GM23338 (cell line): ENCODE results near the gene C18orf32. TPM values are rescaled to one million over a fixed set of nuclear protein-coding genes. Genes with fewer than 3 reads are reported as not detected.

ENCODE experiments used
- ATAC-seq: fragments of 200-7000 bp; cut with Tn5 transposase; 3 replicates; pipeline ENCODE4 v1.9.1; 2020
- DNase-seq: peaks from one replicate; pipeline ENCODE4 v3.0.0-alpha.2; 2015; ENCODE audit warnings: low spot score
- H2AFZ ChIP-seq: fragments of 200-600 bp; sonication (generic); 2 replicates; pipeline ENCODE4 v1.8.0; 2016; ENCODE audit warnings: antibody characterized with exemption, mild to moderate bottlenecking, moderate library complexity
- H3F3A ChIP-seq: fragments of 200-600 bp; sonication (generic); replicated peaks from 2 replicates; pipeline ENCODE4 v1.8.0; 2017; ENCODE audit warnings: antibody characterized with exemption, mixed run types, low read depth
- H3K27ac ChIP-seq: fragments of 200-600 bp; sonication (generic); 2 replicates; pipeline ENCODE4 v1.6.1; 2016; ENCODE audit warnings: low read depth
- H3K27me3 ChIP-seq: fragments of 200-600 bp; sonication (generic); 2 replicates; pipeline ENCODE4 v1.8.0; 2016; ENCODE audit warnings: mild to moderate bottlenecking, mixed run types, moderate library complexity; ENCODE audit not compliant: insufficient read depth
- H3K36me3 ChIP-seq: fragments of 200-600 bp; sonication (generic); 2 replicates; pipeline ENCODE4 v1.8.0; 2016; ENCODE audit warnings: mild to moderate bottlenecking; ENCODE audit not compliant: insufficient read depth
- H3K4me1 ChIP-seq: fragments of 200-600 bp; sonication (generic); 2 replicates; pipeline ENCODE4 v1.8.0; 2016; ENCODE audit warnings: mild to moderate bottlenecking, moderate library complexity; ENCODE audit not compliant: insufficient read depth
- H3K4me2 ChIP-seq: fragments of 200-600 bp; sonication (generic); 2 replicates; pipeline ENCODE4 v1.7.1; 2017; ENCODE audit warnings: mixed run types
- H3K4me3 ChIP-seq: fragments of 200-600 bp; sonication (generic); 2 replicates; pipeline ENCODE4 v1.6.1; 2016; ENCODE audit warnings: mixed run types
- H3K79me2 ChIP-seq: fragments of 200-600 bp; sonication (generic); replicated peaks from 2 replicates; pipeline ENCODE4 v1.8.0; 2017; ENCODE audit warnings: mild to moderate bottlenecking; ENCODE audit not compliant: insufficient read depth
- H3K9me2 ChIP-seq: fragments of 200-600 bp; sonication (generic); 2 replicates; pipeline ENCODE4 v1.8.0; 2017; ENCODE audit not compliant: insufficient read depth
- H4K20me1 ChIP-seq: fragments of 200-600 bp; sonication (generic); replicated peaks from 2 replicates; pipeline ENCODE4 v1.8.0; 2017; ENCODE audit warnings: mild to moderate bottlenecking; ENCODE audit not compliant: insufficient read depth
- H3K27ac Mint-ChIP-seq: 2 replicates; pipeline ENCODE4 v1.8.0; 2020; ENCODE audit warnings: inconsistent platforms, mild to moderate bottlenecking, moderate library complexity, mixed read lengths
- H3K27me3 Mint-ChIP-seq: 3 replicates; pipeline ENCODE4 v1.8.0; 2022; ENCODE audit warnings: low read depth, mild to moderate bottlenecking, moderate library complexity, mixed read lengths, inconsistent platforms; ENCODE audit not compliant: insufficient read depth, poor library complexity
- H3K36me3 Mint-ChIP-seq: 3 replicates; pipeline ENCODE4 v1.8.0; 2021; ENCODE audit warnings: low read depth, mild to moderate bottlenecking, inconsistent platforms, moderate library complexity, mixed read lengths
- H3K4me1 Mint-ChIP-seq: 3 replicates; pipeline ENCODE4 v1.8.0; 2020; ENCODE audit warnings: mild to moderate bottlenecking, inconsistent platforms, mixed read lengths
- H3K4me3 Mint-ChIP-seq: 3 replicates; pipeline ENCODE4 v1.8.0; 2021; ENCODE audit warnings: moderate library complexity, mild to moderate bottlenecking, inconsistent platforms, mixed read lengths
- H3K9me3 Mint-ChIP-seq: 3 replicates; pipeline ENCODE4 v1.8.0; 2020; ENCODE audit warnings: moderate library complexity, mild to moderate bottlenecking, inconsistent platforms, mixed read lengths
- CREB1 ChIP-seq: fragments of 250-450 bp; sonication (Bioruptor Pico); IDR thresholded peaks from 2 replicates; pipeline ENCODE4 v1.5.0; 2020; ENCODE audit warnings: low read depth, mild to moderate bottlenecking, moderate library complexity
- CTCF ChIP-seq, 2 experiments: fragments of 200-600 bp in 1 of 2; sonication (generic) in 1 of 2; conservative IDR thresholded peaks; 2 replicates each; pipeline versions ENCODE4 v1.5.1 to v1.6.1; 2016 to 2017; ENCODE audit warnings: antibody characterized with exemption in 2 of 2, low read depth in 2 of 2, mild to moderate bottlenecking in 2 of 2, moderate library complexity in 1 of 2
- ETS1 ChIP-seq: IDR thresholded peaks from 2 replicates; pipeline ENCODE4 v1.6.1; 2016; ENCODE audit warnings: antibody characterized with exemption
- EZH2 ChIP-seq: fragments of 200-600 bp; sonication (generic); IDR thresholded peaks from one replicate; pipeline ENCODE4 v1.8.0; 2017; ENCODE audit warnings: antibody characterized with exemption, mild to moderate bottlenecking, low read depth; ENCODE audit not compliant: unreplicated experiment
- EZH2phosphoT487 ChIP-seq: fragments of 200-600 bp; sonication (generic); IDR thresholded peaks from one replicate; pipeline ENCODE4 v1.8.1; 2018; ENCODE audit warnings: antibody characterized with exemption; ENCODE audit not compliant: unreplicated experiment
- JUNB ChIP-seq: IDR thresholded peaks from one replicate; pipeline ENCODE4 v1.6.1; 2016; ENCODE audit warnings: antibody characterized with exemption; ENCODE audit not compliant: unreplicated experiment
- NANOG ChIP-seq: IDR thresholded peaks from 2 replicates; pipeline ENCODE4 v1.6.1; 2016; ENCODE audit warnings: antibody characterized with exemption, borderline replicate concordance
- POLR2AphosphoS5 ChIP-seq: IDR thresholded peaks from 2 replicates; pipeline ENCODE4 v1.6.1; 2016; ENCODE audit warnings: antibody characterized with exemption, low read depth
- REST ChIP-seq: IDR thresholded peaks from one replicate; pipeline ENCODE4 v1.6.1; 2018; ENCODE audit warnings: antibody characterized with exemption; ENCODE audit not compliant: unreplicated experiment
- STAT1 ChIP-seq: IDR thresholded peaks from one replicate; pipeline ENCODE4 v1.6.1; 2016; ENCODE audit warnings: antibody characterized with exemption; ENCODE audit not compliant: unreplicated experiment
- ZNF114 ChIP-seq: fragments of 250-450 bp; sonication (Bioruptor Pico); IDR thresholded peaks from 2 replicates; pipeline ENCODE4 v1.5.0; 2020; ENCODE audit warnings: mild to moderate bottlenecking, moderate library complexity
- ZNF331 ChIP-seq: fragments of 250-450 bp; sonication (Bioruptor Pico); IDR thresholded peaks from 2 replicates; pipeline ENCODE4 v1.5.0; 2020; ENCODE audit warnings: low read depth, mild to moderate bottlenecking, moderate library complexity
- polyA plus RNA-seq: library from polyadenylated mRNA; unstranded; fragments of >200 nt; fragmentation: Nextera tagmentation; extraction: Ambion mirVana; gene quantifications from 2 replicates; pipeline ENCODE4 v1.2.1, GENCODE V29; 2016
- total RNA-seq: library from RNA; depleted of rRNA; stranded (reverse); fragments of >200 nt; shearing (Covaris generic); gene quantifications from 2 replicates; pipeline ENCODE4 v1.2.3, GENCODE V29; 2014

Gene C18orf32
- total and polyA plus RNA-seq, 2 experiments from 2014 or later: 25.3 to 72.4 TPM

- TF ChIP-seq ETS1: no peak
- TF ChIP-seq JUNB: no peak
- TF ChIP-seq EZH2phosphoT487: no peak
- no peak for TF ChIP-seq CTCF (conservative IDR thresholded peaks at IDR 0.05; ENCODE audit: low read depth in 2 of 2)
- no peak for TF ChIP-seq CREB1 (CRISPR knock-in tag)
- no peak for TF ChIP-seq REST
- TF ChIP-seq NANOG: no peak
- TF ChIP-seq EZH2: no peak
- no peak for TF ChIP-seq STAT1
Observed at GRCh38 chr18:49441338-49441938, 45.6 kb downstream of the C18orf32 start (continued).

GRCh38 chr18:49435170-49435569 is 51.9 kb downstream of the C18orf32 start:
- Histone ChIP-seq H2AFZ (no peak overlapping the region), H3K79me2 (peaks cover 25% of the 10 kb centered on the region; the same call in 1 of the 2 replicates), H3K9me2 (no peaks in the 10 kb centered on the region), H3K27ac (no peak overlapping the region), H3K4me2 (no peak overlapping the region), H3K4me3 (no peak overlapping the region), H3K36me3 (no peaks in the 10 kb centered on the region), H4K20me1 (no peaks in the 10 kb centered on the region; the same call in none of the 2 replicates), H3K4me1 (peaks cover 7% of the 10 kb centered on the region; the same call in 1 of the 2 replicates), H3K27me3 (no peaks in the 10 kb centered on the region), H3F3A (no peaks in the 10 kb centered on the region)
- H3K36me3 Mint-ChIP-seq: no peaks in the 10 kb centered on the region
- H3K27ac Mint-ChIP-seq: no peak overlapping the region
- DNase-seq (no peak), ATAC-seq (no peak)
- no peaks in the 10 kb centered on the region for H3K9me3 Mint-ChIP-seq
- peaks cover 3% of the 10 kb centered on the region for H3K27me3 Mint-ChIP-seq
- H3K4me1 Mint-ChIP-seq: peaks cover 4% of the 10 kb centered on the region; the same call in 2 of the 3 replicates
- H3K4me3 Mint-ChIP-seq: no peak overlapping the region
- no peak for TF ChIP-seq CTCF (conservative IDR thresholded peaks at IDR 0.05; ENCODE audit: low read depth in 2 of 2)
- TF ChIP-seq ZNF114 (CRISPR knock-in tag): no peak
- no peak for TF ChIP-seq REST
- TF ChIP-seq ETS1: no peak
- TF ChIP-seq EZH2phosphoT487: no peak
- TF ChIP-seq ZNF331: no peak
- TF ChIP-seq JUNB: no peak
- no peak for TF ChIP-seq CREB1 (CRISPR knock-in tag)
- no peak for TF ChIP-seq STAT1
- TF ChIP-seq NANOG: no peak
- TF ChIP-seq EZH2: no peak
- TF ChIP-seq POLR2AphosphoS5: no peak
